GM12874 (cell line): ENCODE data around the gene FOXJ1.

ENCODE experiments used
- CTCF ChIP-seq: IDR thresholded peaks from 2 replicates; pipeline ENCODE4 v1.5.1; 2011; ENCODE audit warnings: low read depth, mild to moderate bottlenecking, control low read depth, low read length, moderate library complexity; ENCODE audit not compliant: insufficient read depth

FOXJ1 gene

GRCh38 chr17:76138896-76139752 lies 1.9 kb downstream of the FOXJ1 start:
- no peak for TF ChIP-seq CTCF

- TF ChIP-seq CTCF: no peak
Measured at GRCh38 chr17:76138234-76138895, 2.7 kb downstream of the FOXJ1 start.

- TF ChIP-seq CTCF: no peak
Measured at GRCh38 chr17:76137351-76138233, 3.5 kb downstream of the FOXJ1 start.

- TF ChIP-seq CTCF: no peak
Measured at GRCh38 chr17:76137001-76137350, 4.1 kb downstream of the FOXJ1 start.

- TF ChIP-seq CTCF: no peak
Measured at GRCh38 chr17:76136276-76137000, 4.6 kb downstream of the FOXJ1 start.

GRCh38 chr17:76135810-76136188 lies 5.2 kb downstream of the FOXJ1 start:
- TF ChIP-seq CTCF: no peak
